Measurements from ENCODE around the gene NINL. TPM values are rescaled to one million over a fixed set of nuclear protein-coding genes. Genes with fewer than 3 reads are reported as not detected.
"Not testable (repeated sequence)": the region's sequence is repeated elsewhere in the genome, so short reads cannot be mapped to it uniquely, and the experiment has no call there.

The NINL gene
- total RNA-seq, 1 donor from 2014 or later, result 2.0 TPM

DNA sequence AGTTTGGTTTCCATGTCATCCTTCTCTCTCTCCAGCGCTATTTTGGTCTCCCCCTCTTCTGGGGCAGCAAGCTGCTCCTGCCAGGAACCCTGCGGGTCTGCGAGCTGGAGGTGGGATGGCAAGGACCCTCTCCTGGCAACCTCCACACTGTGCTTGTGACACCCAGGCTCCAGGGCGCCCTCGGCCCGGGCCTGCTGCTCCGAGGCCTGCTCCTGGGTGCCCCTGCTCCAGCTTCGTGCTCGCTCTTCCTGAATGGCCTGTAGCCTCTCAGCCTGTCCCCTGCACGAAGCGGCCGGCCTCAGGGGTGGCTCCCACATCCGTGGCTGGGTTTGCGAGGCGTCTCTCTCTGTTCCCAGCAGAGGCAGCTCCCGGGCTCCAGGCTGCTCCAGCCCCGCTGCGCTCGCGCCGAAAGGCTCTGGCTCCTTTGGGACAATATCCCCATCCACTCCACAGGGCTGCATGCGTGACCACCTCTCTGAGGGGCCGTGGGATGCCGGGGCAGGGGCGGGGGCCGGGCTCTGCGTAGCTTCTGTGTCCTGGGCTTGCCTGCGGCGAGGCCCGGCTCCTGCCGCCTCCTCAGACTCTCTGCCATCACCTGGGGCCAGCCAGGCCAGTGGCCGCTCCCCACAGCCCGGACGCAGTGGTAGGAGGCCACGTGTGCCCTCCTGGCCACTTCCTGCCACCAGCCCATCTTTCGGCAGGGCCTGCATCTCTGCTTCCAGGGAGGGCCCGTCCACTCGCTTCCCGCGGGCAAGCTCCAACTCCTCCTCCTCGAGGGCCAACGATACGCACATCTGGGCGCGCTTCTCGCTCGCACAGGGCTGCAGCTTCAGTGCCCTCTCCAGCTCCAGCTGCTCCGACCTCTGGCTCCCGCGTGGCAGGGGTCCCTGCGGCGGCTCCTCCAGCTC is 109.0 kb downstream of the NINL start:
- H3K4me3 Mint-ChIP-seq, result no peak overlapping the region

DNA sequence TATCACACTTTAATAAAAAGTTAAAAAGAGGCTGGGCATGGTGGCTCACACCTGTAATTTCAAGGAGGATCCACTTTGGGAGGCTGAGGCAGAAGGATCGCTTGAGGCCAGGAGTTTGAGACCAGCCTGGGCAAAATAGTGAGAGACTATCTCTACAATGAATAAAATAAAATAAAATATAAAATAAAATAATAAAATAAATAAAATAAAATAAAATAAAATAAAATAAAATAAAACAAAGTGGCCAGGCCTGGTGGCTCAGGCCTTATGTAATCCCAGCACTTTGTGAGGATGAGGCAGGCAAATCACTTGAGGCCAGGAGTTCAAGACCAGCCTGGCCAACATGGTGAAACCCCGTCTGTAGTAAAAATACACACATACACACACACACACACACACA is 112.0 kb downstream of the NINL start:
- DNase-seq (ENCODE audit: low spot score); H3K9me3 Mint-ChIP-seq; H3K4me3 Mint-ChIP-seq; H3K36me3 Mint-ChIP-seq (ENCODE audit: low read depth); H3K27ac Mint-ChIP-seq; intact Hi-C loops (cut with micrococcal nuclease); H3K27me3 Mint-ChIP-seq (ENCODE audit: insufficient read depth); H3K4me1 Mint-ChIP-seq (ENCODE audit: low read depth): not testable (repeated sequence)

More for the DNA sequence above, 109.0 kb downstream of the NINL start:
- no peak for DNase-seq (ENCODE audit: low spot score)
- H3K36me3 Mint-ChIP-seq (ENCODE audit: low read depth), result no peaks in the 10 kb centered on the region
- H3K27ac Mint-ChIP-seq, result no peak overlapping the region
- intact Hi-C loops (cut with micrococcal nuclease), result no loop called here
- no peaks in the 10 kb centered on the region for H3K4me1 Mint-ChIP-seq (ENCODE audit: low read depth)
- H3K9me3 Mint-ChIP-seq, result no peaks in the 10 kb centered on the region
- H3K27me3 Mint-ChIP-seq (ENCODE audit: insufficient read depth), result no peaks in the 10 kb centered on the region

DNA sequence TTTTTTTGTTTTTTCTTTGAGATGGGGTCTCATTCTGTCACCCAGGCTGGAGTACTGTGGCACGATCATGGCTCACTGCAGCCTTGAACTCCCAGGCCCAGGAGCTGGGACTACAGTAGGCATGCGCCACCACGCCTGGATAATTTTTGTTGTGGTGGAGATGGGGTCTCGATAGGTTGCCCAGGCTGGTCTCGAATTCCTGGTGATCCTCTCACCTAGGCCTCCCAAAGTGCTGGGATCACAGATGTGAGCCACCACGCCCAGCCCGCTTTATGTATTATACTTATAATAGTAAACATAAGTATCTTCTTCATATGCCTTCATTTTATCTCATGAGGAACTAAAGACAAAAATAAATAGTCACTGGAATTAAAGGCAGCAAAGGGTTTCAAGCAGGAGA is 114.3 kb downstream of the NINL start:
- Mint-ChIP-seq H3K27ac (no peak overlapping the region), H3K4me3 (no peak overlapping the region), H3K27me3 (ENCODE audit: insufficient read depth) (peaks cover 2% of the 10 kb centered on the region), H3K36me3 (ENCODE audit: low read depth) (no peaks in the 10 kb centered on the region), H3K4me1 (ENCODE audit: low read depth) (no peaks in the 10 kb centered on the region), H3K9me3 (no peaks in the 10 kb centered on the region)
- intact Hi-C loops (cut with micrococcal nuclease), result no loop called here
- DNase-seq (ENCODE audit: low spot score), result no peak

DNA sequence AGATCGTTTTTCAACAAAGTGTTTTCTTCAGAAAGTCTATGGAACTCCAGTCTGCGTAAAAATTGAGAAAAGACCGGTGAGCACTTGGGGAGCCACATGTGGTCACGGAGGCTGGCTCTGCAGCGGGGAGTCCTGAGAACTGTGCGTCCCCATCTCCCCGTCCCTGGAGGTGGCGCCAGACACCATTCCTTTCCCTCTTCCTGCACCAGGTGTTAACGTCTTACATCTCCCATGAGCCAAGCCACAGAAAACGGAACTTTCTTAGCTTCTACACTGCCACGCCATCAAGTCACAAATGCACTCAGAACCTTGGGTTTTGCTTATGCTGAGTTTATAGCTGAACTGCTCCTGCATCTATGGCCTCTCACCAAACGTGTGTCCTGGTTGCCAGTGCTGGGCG is 115.3 kb downstream of the NINL start:
- H3K27me3 Mint-ChIP-seq (ENCODE audit: insufficient read depth), result peaks cover 2% of the 10 kb centered on the region
- no peaks in the 10 kb centered on the region for H3K4me1 Mint-ChIP-seq (ENCODE audit: low read depth)
- intact Hi-C loops (cut with micrococcal nuclease), result no loop called here
- H3K9me3 Mint-ChIP-seq, result no peaks in the 10 kb centered on the region
- H3K36me3 Mint-ChIP-seq (ENCODE audit: low read depth), result no peaks in the 10 kb centered on the region
- DNase-seq (ENCODE audit: low spot score), result no peak
- H3K4me3 Mint-ChIP-seq, result no peak overlapping the region
- H3K27ac Mint-ChIP-seq, result no peak overlapping the region

DNA sequence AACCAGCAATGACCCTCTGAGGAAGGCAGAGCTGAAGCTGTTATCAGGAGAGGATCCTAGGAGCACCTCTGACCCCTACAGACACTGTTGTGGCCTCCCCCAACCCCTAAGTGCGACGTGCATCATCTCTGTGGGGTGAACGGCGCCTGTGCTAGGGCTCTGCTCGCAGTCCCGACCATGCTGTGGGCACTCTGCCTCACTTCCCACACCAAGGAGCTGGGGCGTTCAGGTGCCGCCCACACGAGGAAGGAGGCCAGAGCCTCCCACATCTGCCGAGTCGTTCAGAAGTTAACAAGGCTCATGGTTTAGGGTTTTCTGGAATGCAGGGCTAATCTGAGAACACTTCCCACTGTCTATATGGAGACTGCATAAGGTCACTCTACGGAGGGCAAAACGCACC is 115.8 kb downstream of the NINL start:
- intact Hi-C loops (cut with micrococcal nuclease), result no loop called here
- Mint-ChIP-seq H3K4me3 (no peak overlapping the region), H3K9me3 (no peaks in the 10 kb centered on the region), H3K27ac (no peak overlapping the region), H3K27me3 (ENCODE audit: insufficient read depth) (peaks cover 2% of the 10 kb centered on the region), H3K4me1 (ENCODE audit: low read depth) (no peaks in the 10 kb centered on the region), H3K36me3 (ENCODE audit: low read depth) (no peaks in the 10 kb centered on the region)
- no peak for DNase-seq (ENCODE audit: low spot score)

DNA sequence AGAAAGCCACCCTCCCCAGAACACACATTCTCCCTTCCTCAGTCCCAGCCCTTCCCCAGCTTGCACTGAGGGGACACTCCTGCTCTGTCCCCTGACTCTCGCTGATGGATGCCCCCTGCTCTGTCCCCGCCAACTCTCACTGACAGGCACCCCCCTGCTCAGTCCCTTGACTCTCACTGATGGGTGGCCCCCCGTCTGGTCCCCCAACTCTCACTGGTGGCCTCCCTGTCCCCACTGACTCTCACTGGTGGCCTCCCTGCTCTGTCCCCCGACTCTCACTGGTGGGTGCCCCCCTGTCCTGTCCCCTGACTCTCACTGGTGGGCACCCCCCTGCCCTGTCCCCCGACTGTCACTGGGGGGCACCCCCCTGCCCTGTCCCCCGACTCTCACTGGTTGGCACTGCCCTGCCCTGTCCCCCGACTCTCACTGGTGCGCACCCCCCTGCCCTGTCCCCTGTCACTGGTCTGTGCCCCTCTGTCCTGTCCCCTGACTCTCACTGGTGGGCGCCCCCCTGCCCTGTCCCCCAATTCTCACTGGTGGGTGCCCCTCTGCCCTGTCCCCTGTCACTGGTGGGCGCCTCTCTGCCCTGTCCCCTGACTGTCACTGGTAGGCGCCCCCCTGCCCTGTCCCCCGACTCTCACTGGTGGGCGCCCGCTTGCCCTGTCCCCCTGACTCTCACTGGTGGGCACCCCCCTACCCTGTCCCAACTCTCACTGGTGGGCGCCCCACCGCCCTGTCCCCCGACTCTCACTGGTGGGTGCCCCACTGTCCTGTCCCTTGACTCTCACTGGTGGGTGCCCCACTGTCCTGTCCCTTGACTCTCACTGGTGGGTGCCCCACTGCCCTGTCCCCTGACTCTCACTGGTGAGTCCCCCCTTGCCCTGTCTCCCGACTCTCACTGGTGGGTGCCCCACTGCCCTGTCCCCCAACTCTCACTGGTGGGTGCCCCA is 116.9 kb downstream of the NINL start:
- Mint-ChIP-seq H3K9me3 (no peaks in the 10 kb centered on the region), H3K27ac (no peak overlapping the region), H3K36me3 (ENCODE audit: low read depth) (no peaks in the 10 kb centered on the region), H3K4me1 (ENCODE audit: low read depth) (no peaks in the 10 kb centered on the region), H3K4me3 (no peak overlapping the region), H3K27me3 (ENCODE audit: insufficient read depth) (peaks cover 2% of the 10 kb centered on the region)
- intact Hi-C loops (cut with micrococcal nuclease), result no loop called here
- no peak for DNase-seq (ENCODE audit: low spot score)

DNA sequence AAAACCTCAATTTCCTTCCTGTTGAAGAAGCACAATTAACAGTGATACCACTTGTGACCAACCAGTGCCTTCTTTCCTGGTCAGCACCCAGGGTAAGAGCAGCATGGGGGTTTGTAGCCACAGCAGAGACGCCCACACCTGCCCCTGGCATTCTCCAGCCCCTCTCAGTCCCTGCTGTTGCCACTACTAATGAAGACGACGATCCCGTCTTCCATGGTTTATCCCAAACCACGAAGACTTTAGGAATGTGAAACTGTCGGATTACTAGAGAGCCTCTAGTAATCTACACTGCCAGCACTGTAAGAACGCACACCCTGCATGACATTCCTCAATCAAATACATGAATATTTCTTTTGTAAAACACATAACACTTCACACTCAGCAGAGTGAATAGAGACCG is 117.9 kb downstream of the NINL start:
- Mint-ChIP-seq H3K4me3 (no peak overlapping the region), H3K36me3 (ENCODE audit: low read depth) (no peaks in the 10 kb centered on the region), H3K27me3 (ENCODE audit: insufficient read depth) (peaks cover 2% of the 10 kb centered on the region), H3K4me1 (ENCODE audit: low read depth) (no peaks in the 10 kb centered on the region), H3K9me3 (no peaks in the 10 kb centered on the region), H3K27ac (no peak overlapping the region)
- no peak for DNase-seq (ENCODE audit: low spot score)
- intact Hi-C loops (cut with micrococcal nuclease), result no loop called here

DNA sequence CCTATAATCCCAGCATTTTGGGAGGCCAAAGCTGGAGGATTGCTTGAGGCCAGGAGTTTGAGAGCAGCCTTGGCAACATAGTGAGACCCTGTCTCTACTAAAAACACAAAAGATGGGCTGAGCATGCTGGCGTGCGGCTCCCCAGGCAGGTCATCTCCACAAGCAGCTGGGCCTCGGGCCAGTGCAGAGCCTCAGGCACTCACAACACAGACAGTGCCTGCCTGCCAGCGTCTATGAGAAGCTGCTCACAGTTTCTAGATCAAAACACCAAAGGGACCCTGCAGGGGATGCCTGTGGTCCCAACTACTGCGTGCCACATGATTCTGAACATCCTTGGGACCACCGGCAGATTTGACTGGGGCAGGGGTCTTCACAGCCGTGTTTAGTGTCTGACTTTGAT is 118.5 kb downstream of the NINL start:
- H3K4me3 Mint-ChIP-seq, result no peak overlapping the region

DNA sequence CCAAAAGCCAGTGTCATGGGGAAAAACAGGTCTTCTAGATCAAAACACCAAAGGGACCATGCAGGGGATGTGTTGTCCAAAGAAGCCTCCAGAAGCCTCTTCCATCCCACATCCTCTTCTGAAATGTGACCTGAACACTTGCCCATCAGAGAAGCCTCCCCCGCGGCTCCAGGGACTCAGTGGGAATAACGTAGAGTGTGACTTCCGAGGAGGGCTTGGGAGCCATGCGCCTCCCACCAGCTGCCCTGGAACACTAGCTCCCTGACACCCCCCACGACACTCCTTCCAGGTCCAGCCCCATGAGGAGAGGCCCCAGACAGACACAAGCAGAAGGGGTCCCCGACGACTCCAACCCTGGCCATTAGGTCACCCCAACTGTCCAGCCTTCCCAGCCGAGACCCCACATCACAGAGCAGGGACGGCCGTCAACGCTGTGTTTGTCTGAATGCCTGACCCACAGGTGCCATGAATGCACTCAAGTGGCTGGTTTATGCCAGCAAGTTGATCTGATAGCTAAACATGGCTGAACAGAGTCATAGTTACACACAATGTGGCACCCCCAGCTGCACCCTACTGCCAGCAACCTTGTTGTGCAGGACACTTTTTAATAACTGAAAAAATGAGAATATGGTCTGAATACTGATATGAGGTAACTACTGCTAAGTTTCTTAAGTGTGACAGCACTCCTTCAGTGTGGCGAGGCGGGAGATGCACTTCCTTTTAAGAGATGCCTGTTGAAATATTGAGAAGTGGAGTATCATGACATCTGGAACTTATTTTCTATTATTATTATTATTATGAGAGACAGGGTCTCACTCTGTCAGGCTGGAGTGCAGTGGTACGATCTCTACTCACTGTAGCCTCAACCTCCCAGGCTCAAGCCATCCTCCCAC is 119.8 kb downstream of the NINL start:
- intact Hi-C loops (cut with micrococcal nuclease), result no loop called here
- H3K27me3 Mint-ChIP-seq (ENCODE audit: insufficient read depth), result no peaks in the 10 kb centered on the region
- H3K9me3 Mint-ChIP-seq, result no peaks in the 10 kb centered on the region

More for the DNA sequence above, 118.5 kb downstream of the NINL start:
- Mint-ChIP-seq H3K27ac (no peak overlapping the region), H3K27me3 (ENCODE audit: insufficient read depth) (peaks cover 2% of the 10 kb centered on the region), H3K4me1 (ENCODE audit: low read depth) (no peaks in the 10 kb centered on the region), H3K9me3 (no peaks in the 10 kb centered on the region), H3K36me3 (ENCODE audit: low read depth) (no peaks in the 10 kb centered on the region)
- DNase-seq (ENCODE audit: low spot score), result no peak
- intact Hi-C loops (cut with micrococcal nuclease), result no loop called here

DNA sequence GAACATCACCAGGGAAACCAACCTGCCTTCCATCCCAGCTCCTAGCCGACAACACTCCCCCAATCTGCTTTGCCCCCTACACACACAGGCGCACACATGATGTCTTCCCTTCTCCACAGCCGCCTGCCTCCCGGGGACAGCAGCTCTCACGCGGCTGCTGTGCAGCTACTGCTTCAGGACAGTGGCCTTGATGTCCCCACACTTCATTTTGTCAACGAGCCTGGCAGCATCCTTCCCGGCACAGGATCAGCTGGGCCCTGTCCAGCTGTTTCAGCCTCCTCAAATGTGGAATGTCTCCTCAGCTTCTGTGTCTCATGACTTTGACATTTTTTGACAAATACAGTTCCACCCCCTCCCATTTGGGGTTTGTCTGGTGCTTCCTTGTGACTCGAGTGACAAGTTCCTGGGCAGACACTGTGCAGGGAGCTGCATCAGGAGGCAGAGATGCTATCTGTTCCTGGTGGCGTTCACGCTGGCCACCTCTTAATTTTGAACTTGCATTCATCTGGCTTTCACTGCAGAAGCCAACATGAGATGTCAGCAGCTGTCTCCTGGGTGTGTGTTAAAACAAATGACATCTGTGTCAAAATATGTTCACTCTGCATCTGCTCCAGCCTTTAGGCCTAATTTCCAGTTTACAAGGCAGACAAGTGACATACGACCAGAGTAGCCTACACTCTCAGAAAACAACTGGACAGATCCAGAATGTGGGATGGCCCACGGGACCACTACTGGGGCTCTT is 120.7 kb downstream of the NINL start:
- Mint-ChIP-seq H3K9me3 (no peaks in the 10 kb centered on the region), H3K36me3 (ENCODE audit: low read depth) (no peaks in the 10 kb centered on the region), H3K27ac (no peak overlapping the region), H3K4me1 (ENCODE audit: low read depth) (no peaks in the 10 kb centered on the region), H3K4me3 (no peak overlapping the region), H3K27me3 (ENCODE audit: insufficient read depth) (no peaks in the 10 kb centered on the region)
- intact Hi-C loops (cut with micrococcal nuclease), result no loop called here
- no peak for DNase-seq (ENCODE audit: low spot score)

More for the DNA sequence above, 119.8 kb downstream of the NINL start:
- DNase-seq (ENCODE audit: low spot score), result no peak
- Mint-ChIP-seq H3K36me3 (ENCODE audit: low read depth) (no peaks in the 10 kb centered on the region), H3K4me3 (no peak overlapping the region), H3K4me1 (ENCODE audit: low read depth) (no peaks in the 10 kb centered on the region), H3K27ac (no peak overlapping the region)

DNA sequence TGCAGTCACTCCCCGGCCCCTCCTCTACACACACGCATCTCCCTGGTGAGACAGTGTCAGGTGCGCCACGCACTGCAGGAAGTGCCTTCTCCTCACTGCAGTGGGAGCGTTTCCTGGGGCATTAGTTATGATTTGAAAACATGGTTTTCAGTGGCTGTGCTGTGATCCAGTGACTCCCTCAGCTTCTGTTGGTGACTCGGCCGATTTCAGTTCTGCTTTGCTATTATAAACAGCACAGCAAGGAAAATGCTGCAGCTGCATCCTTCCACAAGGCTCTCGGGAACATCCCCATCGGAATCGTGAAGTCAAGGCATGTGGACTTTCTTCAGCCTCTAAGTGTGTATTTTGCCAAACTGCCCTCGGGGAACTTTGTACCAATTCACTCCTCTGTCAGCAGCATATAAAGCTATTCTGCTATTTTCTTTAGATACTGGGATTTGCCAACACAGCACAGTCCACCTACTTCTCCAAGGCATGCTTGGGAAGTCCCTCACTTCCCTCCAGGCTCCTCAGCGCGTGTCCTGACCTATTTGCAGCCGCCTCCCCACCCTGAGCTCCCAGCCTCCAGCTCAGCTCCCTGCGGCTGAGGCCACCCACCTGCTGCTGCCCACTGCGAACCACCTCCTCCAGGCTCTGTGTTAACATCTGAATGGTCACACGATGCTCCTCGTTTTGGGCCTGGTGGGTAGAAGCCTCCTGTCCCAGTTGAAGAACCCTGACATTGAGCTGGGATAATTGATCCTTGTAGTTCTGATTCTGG is 123.4 kb downstream of the NINL start:
- intact Hi-C loops (cut with micrococcal nuclease), result no loop called here
- H3K27me3 Mint-ChIP-seq (ENCODE audit: insufficient read depth), result no peaks in the 10 kb centered on the region
- H3K27ac Mint-ChIP-seq, result no peak overlapping the region
- no peak for DNase-seq (ENCODE audit: low spot score)
- H3K4me3 Mint-ChIP-seq, result no peak overlapping the region
- H3K9me3 Mint-ChIP-seq, result no peaks in the 10 kb centered on the region
- no peaks in the 10 kb centered on the region for H3K36me3 Mint-ChIP-seq (ENCODE audit: low read depth)
- no peaks in the 10 kb centered on the region for H3K4me1 Mint-ChIP-seq (ENCODE audit: low read depth)

Data from activated T-helper 1 cell treated with anti-CD3 and anti-CD28 coated beads, Interleukin-12 subunit alpha, Interleukin-12 subunit beta, Interleukin-2, Interleukin-4 antibody, amounts not matched to agents 30 ng/mL and 10 ng/mL and 1 ng/mL, durations not matched to agents 14 hours and 24 hours and 36 hours (primary cell).